Caco-2 (cell line): ENCODE results near the gene WIF1. TPM values are rescaled to one million over a fixed set of nuclear protein-coding genes. Genes with fewer than 3 reads are reported as not detected.

ENCODE experiments used
- BruUV-seq: library from RNA; stranded (reverse); fragments of 400-500 nt; replicated peaks from 2 replicates; lab custom pipeline; 2021; lab: Mats Ljungman, UMichigan
- CTCF ChIA-PET: fragments of 300-600 bp; sonication (Branson Sonifier 250); formaldehyde crosslinking; loops from one replicate; lab custom pipeline; 2022; ENCODE audit warnings: antibody characterized with exemption; lab: Charles Lee
- POLR2A ChIA-PET: fragments of 300-600 bp; sonication (Branson Sonifier 250); formaldehyde crosslinking; loops from one replicate; lab custom pipeline; 2022; ENCODE audit warnings: antibody characterized with exemption; lab: Charles Lee
- DNase-seq, 2 experiments: peaks; one replicate each; pipeline versions ENCODE4 v3.0.0 to v3.0.0-alpha.2; 2020 to 2022
- H3K27me3 ChIP-seq: replicated peaks from 2 replicates; pipeline ENCODE4 v1.6.0; 2011; ENCODE audit warnings: low read length; ENCODE audit not compliant: control insufficient read depth, insufficient read depth
- H3K36me3 ChIP-seq: 2 replicates; pipeline ENCODE4 v1.5.1; 2011; ENCODE audit warnings: low read length; ENCODE audit not compliant: control insufficient read depth, insufficient read depth
- H3K4me1 ChIP-seq: fragments of 250-450 bp; sonication (Bioruptor Pico); 2 replicates; pipeline ENCODE4 v1.5.1; 2020; ENCODE audit warnings: mild to moderate bottlenecking
- H3K4me3 ChIP-seq: 2 replicates; pipeline ENCODE4 v1.5.1; 2011; ENCODE audit warnings: low read depth, mild to moderate bottlenecking, control low read depth, low read length
- H3K9me3 ChIP-seq: fragments of 250-450 bp; sonication (Bioruptor Pico); 2 replicates; pipeline ENCODE4 v1.5.1; 2020; ENCODE audit warnings: mild to moderate bottlenecking, moderate library complexity
- H3K27ac Mint-ChIP-seq: one replicate; pipeline ENCODE4 v1.8.0; 2022; ENCODE audit warnings: mixed read lengths; ENCODE audit not compliant: unreplicated experiment
- H3K27me3 Mint-ChIP-seq: one replicate; pipeline ENCODE4 v1.8.0; 2022; ENCODE audit warnings: mixed read lengths; ENCODE audit not compliant: insufficient read depth, unreplicated experiment
- H3K36me3 Mint-ChIP-seq: one replicate; pipeline ENCODE4 v1.8.0; 2022; ENCODE audit warnings: mild to moderate bottlenecking, mixed read lengths; ENCODE audit not compliant: insufficient read depth, unreplicated experiment
- H3K4me1 Mint-ChIP-seq: one replicate; pipeline ENCODE4 v1.8.0; 2022; ENCODE audit warnings: low read depth, mixed read lengths; ENCODE audit not compliant: unreplicated experiment
- H3K4me3 Mint-ChIP-seq: one replicate; pipeline ENCODE4 v1.8.0; 2022; ENCODE audit warnings: mild to moderate bottlenecking, moderate library complexity, mixed read lengths; ENCODE audit not compliant: unreplicated experiment
- H3K9me3 Mint-ChIP-seq: one replicate; pipeline ENCODE4 v1.8.0; 2022; ENCODE audit warnings: mixed read lengths; ENCODE audit not compliant: unreplicated experiment
- intact Hi-C: fragments of 100-400 bp; cut with micrococcal nuclease; formaldehyde crosslinking; loops from one replicate; pipeline ENCODE4 v1.10.0; 2022; ENCODE audit not compliant: unreplicated experiment
- total RNA-seq: library from RNA; stranded (reverse); gene quantifications from 2 replicates; pipeline ENCODE4 v1.2.3, GENCODE V29; 2022
- TF ChIP-seq, protein P1 (sequence below), 2 experiments: fragments of 200-600 bp in 1 of 2; IDR thresholded peaks; 1 replicate in 1 of 2; 2 replicates in 1 of 2; pipeline versions ENCODE4 v1.5.1 to v1.8.0; 2011 to 2022; ENCODE audit warnings: antibody characterized with exemption in 1 of 2, control low read depth in 1 of 2, inconsistent platforms in 1 of 2, low read depth in 1 of 2, low read length in 1 of 2, mild to moderate bottlenecking in 1 of 2, moderate library complexity in 1 of 2; ENCODE audit not compliant: insufficient read depth in 1 of 2, severe bottlenecking in 1 of 2, unreplicated experiment in 1 of 2

The WIF1 gene
- total RNA-seq, 1 experiment from 2014 or later, result not detected

DNA sequence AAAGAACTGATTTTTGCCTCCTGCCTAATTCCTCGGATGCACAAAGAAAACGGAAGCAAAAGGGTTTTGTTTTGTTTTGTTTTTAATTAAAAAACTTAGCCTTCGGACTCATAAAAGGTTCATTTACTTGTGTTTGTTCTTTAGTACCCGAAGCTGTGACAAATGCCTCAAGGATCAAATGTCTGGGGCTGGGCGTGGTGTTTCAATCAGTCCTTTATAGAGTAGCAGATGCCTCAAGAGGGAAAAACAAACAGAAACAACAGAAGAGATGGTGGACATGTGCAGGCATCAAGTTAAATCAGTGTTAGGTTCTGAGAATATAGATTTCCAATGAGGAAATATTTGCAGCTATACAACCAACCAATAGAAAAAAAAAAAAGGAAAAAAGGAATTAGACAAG is 1.6 kb upstream of the WIF1 start:
- intact Hi-C loops, result loop anchor here (1.0 to 2.0 kb wide), 3 partner anchors 231 to 326 kb away; no protein-coding TSS in a partner anchor
- no peaks in the 10 kb centered on the region for H3K27me3 ChIP-seq
- H3K9me3 Mint-ChIP-seq, result no peaks in the 10 kb centered on the region
- H3K9me3 ChIP-seq, result no peaks in the 10 kb centered on the region
- no peak overlapping the region for H3K27ac Mint-ChIP-seq
- no peaks in the 10 kb centered on the region for H3K36me3 Mint-ChIP-seq
- no peaks in the 10 kb centered on the region for H3K36me3 ChIP-seq
- no peaks in the 10 kb centered on the region for H3K4me1 ChIP-seq
- H3K4me3 Mint-ChIP-seq, result no peak overlapping the region
- TF ChIP-seq, protein P1, sequence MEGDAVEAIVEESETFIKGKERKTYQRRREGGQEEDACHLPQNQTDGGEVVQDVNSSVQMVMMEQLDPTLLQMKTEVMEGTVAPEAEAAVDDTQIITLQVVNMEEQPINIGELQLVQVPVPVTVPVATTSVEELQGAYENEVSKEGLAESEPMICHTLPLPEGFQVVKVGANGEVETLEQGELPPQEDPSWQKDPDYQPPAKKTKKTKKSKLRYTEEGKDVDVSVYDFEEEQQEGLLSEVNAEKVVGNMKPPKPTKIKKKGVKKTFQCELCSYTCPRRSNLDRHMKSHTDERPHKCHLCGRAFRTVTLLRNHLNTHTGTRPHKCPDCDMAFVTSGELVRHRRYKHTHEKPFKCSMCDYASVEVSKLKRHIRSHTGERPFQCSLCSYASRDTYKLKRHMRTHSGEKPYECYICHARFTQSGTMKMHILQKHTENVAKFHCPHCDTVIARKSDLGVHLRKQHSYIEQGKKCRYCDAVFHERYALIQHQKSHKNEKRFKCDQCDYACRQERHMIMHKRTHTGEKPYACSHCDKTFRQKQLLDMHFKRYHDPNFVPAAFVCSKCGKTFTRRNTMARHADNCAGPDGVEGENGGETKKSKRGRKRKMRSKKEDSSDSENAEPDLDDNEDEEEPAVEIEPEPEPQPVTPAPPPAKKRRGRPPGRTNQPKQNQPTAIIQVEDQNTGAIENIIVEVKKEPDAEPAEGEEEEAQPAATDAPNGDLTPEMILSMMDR (IDR thresholded peaks at IDR 0.05; ENCODE audit: insufficient read depth in 1 of 2, low read depth in 1 of 2, low read length in 1 of 2, severe bottlenecking in 1 of 2, unreplicated experiment in 1 of 2), result no peak
- ChIA-PET CTCF (interaction anchor here (0.6 to 0.9 kb wide), 2 partner anchors 230 to 231 kb away, joined by 3 read pairs; no protein-coding TSS in a partner anchor), POLR2A (no interaction called here)
- DNase-seq, result no peak
- BruUV-seq, result no TSS peak
- no peaks in the 10 kb centered on the region for H3K4me1 Mint-ChIP-seq
- no peaks in the 10 kb centered on the region for H3K27me3 Mint-ChIP-seq
- H3K4me3 ChIP-seq, result no peak overlapping the region

GRCh38 chr12:65121956-65122469 is 908 bp upstream of the WIF1 start:
- H3K4me3 ChIP-seq, result no peak overlapping the region
- CTCF ChIA-PET, result no interaction called here
- no peaks in the 10 kb centered on the region for H3K4me1 ChIP-seq
- Mint-ChIP-seq H3K9me3 (no peaks in the 10 kb centered on the region), H3K4me3 (no peak overlapping the region), H3K27me3 (no peaks in the 10 kb centered on the region), H3K36me3 (no peaks in the 10 kb centered on the region), H3K27ac (no peak overlapping the region), H3K4me1 (no peaks in the 10 kb centered on the region)
- BruUV-seq, result no TSS peak
- no peak for DNase-seq
- POLR2A ChIA-PET, result no interaction called here
- no peaks in the 10 kb centered on the region for H3K36me3 ChIP-seq
- TF ChIP-seq, protein P1 (IDR thresholded peaks at IDR 0.05; ENCODE audit: insufficient read depth in 1 of 2, low read depth in 1 of 2, low read length in 1 of 2, severe bottlenecking in 1 of 2, unreplicated experiment in 1 of 2), result no peak
- H3K9me3 ChIP-seq, result no peaks in the 10 kb centered on the region
- intact Hi-C loops, result loop anchor here (2.0 kb wide), 1 partner anchor 325 kb away; no protein-coding TSS in a partner anchor
- no peaks in the 10 kb centered on the region for H3K27me3 ChIP-seq

- no peaks in the 10 kb centered on the region for H3K9me3 ChIP-seq
- H3K4me3 Mint-ChIP-seq, result no peak overlapping the region
- POLR2A ChIA-PET, result no interaction called here
- no peaks in the 10 kb centered on the region for H3K36me3 ChIP-seq
- no peak overlapping the region for H3K4me3 ChIP-seq
- intact Hi-C loops, result no loop called here
- TF ChIP-seq, protein P1 (IDR thresholded peaks at IDR 0.05; ENCODE audit: insufficient read depth in 1 of 2, low read depth in 1 of 2, low read length in 1 of 2, severe bottlenecking in 1 of 2, unreplicated experiment in 1 of 2), result no peak
- H3K27ac Mint-ChIP-seq, result no peak overlapping the region
- no TSS peak for BruUV-seq
- no peaks in the 10 kb centered on the region for H3K36me3 Mint-ChIP-seq
- H3K27me3 Mint-ChIP-seq, result no peaks in the 10 kb centered on the region
- H3K4me1 ChIP-seq, result peaks cover 1% of the 10 kb centered on the region; the same call in 1 of the 2 replicates
- DNase-seq, result no peak
- H3K9me3 Mint-ChIP-seq, result no peaks in the 10 kb centered on the region
- H3K27me3 ChIP-seq, result no peaks in the 10 kb centered on the region
- H3K4me1 Mint-ChIP-seq, result no peaks in the 10 kb centered on the region
- CTCF ChIA-PET, result no interaction called here
Observed at GRCh38 chr12:65119063-65119462, 2.0 kb downstream of the WIF1 start.
